Measurements from ENCODE around the gene FBLN2.
A peak's percentile ranks its signal among the peaks of the same experiment; 100 is the strongest.

FBLN2 gene

GRCh38 chr3:13565581-13566452, 16.9 kb downstream of the FBLN2 start:
- DNase-seq = no peak

DNA sequence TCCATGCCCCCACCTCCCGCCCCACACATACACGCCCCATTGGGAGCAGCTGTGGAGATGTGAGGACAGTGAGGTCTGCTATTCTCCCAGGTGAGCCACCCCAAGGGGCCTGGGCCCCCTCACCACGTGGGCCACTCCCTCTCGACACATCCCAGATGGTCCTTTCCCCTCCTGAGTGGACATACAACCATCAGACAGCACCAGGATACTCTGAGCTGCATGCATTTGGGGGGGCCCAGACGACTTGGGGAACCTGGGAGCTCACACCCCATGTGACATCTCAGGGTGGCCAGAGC, 17.5 kb downstream of the FBLN2 start:
- DNase-seq = no peak

GRCh38 chr3:13566769-13567310, 17.9 kb downstream of the FBLN2 start:
- no peak for DNase-seq

DNA sequence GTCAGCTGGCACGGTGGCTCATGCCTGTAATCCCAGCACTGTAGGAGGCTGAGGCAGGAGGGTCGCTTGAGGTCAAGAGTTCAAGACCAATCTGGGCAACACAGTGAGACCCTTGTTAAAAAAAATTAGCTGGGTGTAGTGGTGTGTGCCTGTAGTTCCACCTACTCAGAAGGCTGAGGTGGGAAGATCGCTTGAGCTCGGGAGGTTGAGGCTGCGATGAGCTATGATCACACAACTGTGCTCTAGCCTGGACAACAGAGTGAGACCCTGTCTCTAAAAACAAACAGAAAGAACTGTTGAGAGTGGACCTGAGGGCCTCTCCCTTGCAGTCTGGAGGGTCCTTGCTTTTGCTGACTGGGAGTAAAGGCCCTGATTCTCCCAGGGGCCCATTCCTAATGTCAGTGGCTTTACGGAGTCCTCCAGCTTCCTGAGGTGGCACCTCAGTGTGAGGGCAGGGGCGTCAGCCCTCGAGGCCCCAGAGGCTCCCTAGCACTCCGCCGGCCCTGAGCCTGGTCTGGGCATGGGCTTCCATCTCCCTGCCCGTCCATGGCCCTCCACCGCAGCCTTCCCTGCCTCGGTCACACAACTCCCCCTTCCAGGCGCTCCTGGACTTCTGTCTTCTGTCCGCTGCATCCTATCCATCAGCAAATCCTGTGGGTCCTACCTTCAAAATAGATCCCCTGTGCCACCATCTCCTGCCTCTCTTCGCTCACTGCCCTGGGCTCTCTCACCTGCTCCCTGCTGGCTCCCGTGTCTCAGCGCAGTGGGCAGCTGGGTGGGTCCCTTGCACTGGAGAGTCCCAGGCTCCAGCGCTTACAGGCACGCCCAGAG, 19.0 kb downstream of the FBLN2 start:
- no peak for DNase-seq

DNA sequence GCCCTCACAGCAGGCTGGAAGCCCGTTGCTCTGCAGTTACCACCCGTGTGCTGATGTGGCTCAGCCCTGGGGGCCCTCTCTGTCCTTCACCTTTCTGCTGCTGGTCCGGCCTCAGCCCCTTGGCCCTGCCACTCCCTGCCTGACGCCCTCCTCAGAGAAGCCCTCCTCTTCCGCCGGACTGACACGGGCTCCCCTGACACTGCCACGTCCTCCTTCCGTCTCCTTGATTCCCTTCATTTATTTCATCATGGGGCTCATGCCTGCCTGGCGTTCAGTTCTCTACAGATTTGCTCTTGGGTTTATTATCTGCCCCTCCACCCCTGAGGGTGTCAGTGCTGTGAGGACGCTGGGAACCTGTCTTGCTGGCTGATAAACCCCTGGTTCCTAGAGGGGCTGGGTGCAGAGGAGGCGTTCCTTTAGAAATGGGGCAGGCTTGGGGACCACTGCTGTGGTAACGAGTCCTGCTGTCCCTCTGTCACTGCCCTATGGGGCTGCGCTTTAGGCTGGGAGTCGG, 19.6 kb downstream of the FBLN2 start:
- DNase-seq = no peak

- DNase-seq = no peak
Observed at GRCh38 chr3:13569201-13569600, 20.3 kb downstream of the FBLN2 start.

GRCh38 chr3:13569641-13570390, 20.9 kb downstream of the FBLN2 start:
- DNase-seq = peak in 1 of 51 donors; percentile 18

DNA sequence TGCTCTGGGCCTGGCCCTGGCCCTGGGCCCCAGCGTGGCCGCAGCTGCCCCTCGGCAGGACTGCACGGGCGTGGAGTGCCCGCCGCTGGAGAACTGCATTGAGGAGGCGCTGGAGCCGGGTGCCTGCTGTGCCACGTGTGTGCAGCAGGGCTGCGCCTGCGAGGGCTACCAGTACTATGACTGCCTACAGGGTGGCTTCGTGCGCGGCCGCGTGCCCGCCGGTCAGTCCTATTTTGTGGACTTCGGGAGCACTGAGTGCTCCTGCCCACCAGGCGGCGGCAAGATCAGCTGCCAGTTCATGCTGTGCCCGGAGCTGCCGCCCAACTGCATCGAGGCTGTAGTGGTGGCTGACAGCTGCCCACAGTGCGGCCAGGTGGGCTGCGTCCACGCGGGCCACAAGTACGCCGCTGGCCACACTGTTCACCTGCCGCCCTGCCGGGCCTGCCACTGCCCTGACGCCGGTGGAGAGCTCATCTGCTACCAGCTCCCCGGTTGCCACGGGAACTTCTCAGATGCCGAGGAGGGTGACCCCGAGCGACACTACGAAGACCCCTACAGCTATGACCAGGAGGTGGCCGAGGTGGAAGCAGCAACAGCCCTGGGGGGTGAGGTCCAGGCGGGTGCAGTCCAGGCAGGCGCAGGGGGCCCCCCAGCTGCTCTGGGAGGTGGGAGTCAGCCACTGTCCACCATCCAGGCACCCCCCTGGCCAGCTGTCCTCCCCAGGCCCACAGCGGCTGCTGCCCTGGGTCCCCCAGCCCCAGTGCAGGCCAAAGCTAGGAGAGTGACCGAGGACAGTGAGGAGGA, 21.7 kb downstream of the FBLN2 start:
- no peak for DNase-seq

GRCh38 chr3:13571264-13571663, 22.3 kb downstream of the FBLN2 start:
- DNase-seq = no peak

DNA sequence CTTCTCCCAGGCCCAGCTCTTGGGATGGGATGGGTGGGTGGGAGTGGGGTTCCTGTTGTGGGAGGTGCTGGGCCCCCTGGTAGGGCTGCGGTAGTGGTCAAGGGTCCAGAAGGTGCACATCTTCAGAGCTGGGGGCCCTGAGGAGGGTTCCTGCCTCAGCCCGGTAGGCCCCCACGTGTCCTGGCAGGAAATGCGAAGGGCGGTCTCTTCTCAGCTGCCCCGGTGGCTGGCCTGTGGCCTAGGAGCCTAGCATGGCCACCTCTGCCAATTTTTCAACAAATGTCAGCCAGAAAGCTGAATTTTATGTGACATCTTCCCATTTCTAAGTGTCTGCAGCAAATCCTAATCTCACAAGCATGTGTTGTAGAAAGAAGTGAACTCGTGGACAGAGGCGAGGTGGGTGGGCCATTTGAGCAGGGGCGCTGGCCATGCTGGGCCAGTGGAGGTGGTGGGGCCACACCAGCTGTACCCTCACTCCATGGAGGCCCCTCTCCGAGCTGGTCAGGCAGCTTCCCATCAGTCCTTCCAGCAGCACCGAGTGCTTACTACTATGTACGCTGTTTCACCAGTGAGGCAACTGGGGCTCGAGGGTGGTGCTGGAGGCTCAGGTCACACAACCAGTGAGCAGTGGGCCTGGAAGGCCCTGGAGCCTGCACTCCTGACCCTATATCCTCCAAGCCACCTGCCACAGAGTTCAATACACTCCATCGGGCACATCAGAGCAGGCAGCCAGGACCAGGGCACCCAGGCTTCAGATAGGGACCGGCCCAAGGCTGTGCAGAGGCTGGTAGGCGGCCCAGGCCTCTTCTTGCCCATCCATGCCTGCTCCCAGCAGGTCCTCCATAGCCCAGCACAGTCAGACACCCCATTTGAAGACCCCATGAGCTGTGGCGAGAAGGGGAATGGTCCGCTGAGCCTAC, 23.2 kb downstream of the FBLN2 start:
- no peak for DNase-seq

DNA sequence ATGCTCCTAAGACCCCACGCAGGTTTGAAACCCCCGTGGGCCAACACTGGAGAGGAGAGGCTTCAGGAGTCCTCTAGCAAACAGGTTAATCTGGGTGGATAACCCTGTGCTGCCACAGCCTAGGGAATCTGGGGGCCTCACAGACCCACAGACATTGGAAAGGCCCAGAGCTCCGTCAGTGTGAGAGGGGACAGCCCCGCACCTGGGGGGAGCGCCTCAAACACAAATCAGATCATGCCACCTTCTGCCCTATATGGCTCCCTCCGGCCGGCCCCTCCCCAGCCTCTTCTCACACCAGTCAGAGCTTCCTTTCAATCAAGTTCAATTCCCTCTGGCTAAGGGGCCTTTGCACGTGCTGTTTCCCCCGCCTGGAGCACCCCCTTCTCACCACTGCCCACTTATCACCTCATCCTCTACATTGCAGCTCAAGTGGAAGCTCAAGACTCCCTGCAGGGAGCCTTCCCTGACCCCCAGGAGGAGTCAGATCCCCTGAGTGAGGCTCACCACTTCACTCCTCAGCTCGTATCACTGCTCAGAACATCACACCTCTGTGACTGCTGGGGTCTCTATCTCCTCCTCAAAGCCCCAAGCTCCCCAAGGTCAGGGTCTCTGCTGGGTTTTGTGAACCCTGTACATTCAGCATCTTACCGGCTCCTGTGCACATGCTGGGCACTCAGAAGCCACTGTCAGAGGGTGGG, 24.1 kb downstream of the FBLN2 start:
- DNase-seq = no peak

DNA sequence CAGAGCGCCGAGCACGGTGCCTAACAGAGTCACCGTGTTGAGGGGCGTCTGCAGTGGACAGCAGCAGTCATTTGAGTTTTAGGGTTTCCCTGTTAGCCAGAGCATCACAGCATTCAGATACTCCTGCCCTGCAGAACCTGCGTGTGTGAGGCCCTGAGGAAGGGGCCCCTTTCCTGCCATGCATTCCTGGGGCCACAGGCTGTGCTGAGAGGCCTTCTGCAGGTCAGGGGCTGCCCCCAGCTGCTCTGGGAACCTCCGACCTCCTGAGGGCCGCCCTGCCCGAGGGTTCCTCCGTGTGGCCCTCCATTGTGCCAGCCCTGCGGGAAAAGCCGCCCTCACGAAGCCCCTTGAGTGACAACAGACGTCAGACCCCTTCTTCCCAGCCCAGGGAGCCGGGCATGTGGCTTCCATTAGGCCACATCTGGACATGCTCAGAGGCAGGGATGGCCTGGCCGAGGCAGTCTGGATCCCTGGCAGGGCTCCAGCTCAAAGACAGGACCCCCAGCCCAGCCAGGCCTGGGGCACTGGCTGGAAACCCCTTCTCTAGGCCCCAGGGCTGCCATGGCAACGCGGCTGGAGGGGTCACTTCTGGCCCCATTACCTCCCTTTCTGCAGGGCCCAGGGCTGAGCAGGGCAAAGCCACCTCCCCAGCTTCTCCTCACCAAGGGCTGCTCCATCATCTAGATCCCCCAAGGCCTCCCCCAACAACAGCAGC, 25.3 kb downstream of the FBLN2 start:
- DNase-seq = no peak

GRCh38 chr3:13574798-13575451, 26.0 kb downstream of the FBLN2 start:
- DNase-seq = peak in 2 of 51 donors; percentile 8 to 72

- DNase-seq = no peak
Observed at GRCh38 chr3:13575459-13576061, 26.6 kb downstream of the FBLN2 start.

- DNase-seq = no peak
Observed at GRCh38 chr3:13577181-13578121, 28.5 kb downstream of the FBLN2 start.

GRCh38 chr3:13578251-13578650, 29.3 kb downstream of the FBLN2 start:
- DNase-seq = no peak
